Right lobe of liver (tissue), 6 donors: ENCODE measurements around the gene ATXN7. TPM values are rescaled to one million over a fixed set of nuclear protein-coding genes. Genes with fewer than 3 reads are reported as not detected.
A peak's percentile ranks its signal among the peaks of the same experiment; 100 is the strongest.

Experiments
- ATAC-seq, 4 donors: fragments of 200-7000 bp; cut with Tn5 transposase; one replicate each; pipeline ENCODE4 v1.9.1; 2020; ENCODE audit warnings: mild to moderate bottlenecking in 4 of 4, moderate library complexity in 4 of 4
- DNase-seq, 3 donors: peaks; one replicate each; pipeline ENCODE4 v3.0.0-alpha.2; 2020
- H3K27ac ChIP-seq, 3 donors: fragments of 200-600 bp; one replicate each; pipeline ENCODE4 v1.8.0; 2022
- H3K27me3 ChIP-seq, 2 donors: fragments of 200-600 bp; one replicate each; pipeline ENCODE4 v1.8.0; 2022
- H3K36me3 ChIP-seq, 4 donors: fragments of 200-600 bp; sonication (generic) in 1 of 4; one replicate each; pipeline versions ENCODE4 v1.5.1 to v1.8.0; 2017 to 2022; ENCODE audit warnings: control low read depth in 1 of 4
- H3K4me1 ChIP-seq, 4 donors: fragments of 200-600 bp; sonication (generic) in 1 of 4; one replicate each; pipeline versions ENCODE4 v1.5.1 to v1.8.0; 2017 to 2022; ENCODE audit warnings: control low read depth in 1 of 4
- H3K4me3 ChIP-seq, 3 donors: fragments of 200-600 bp; one replicate each; pipeline ENCODE4 v1.8.0; 2022
- H3K9me3 ChIP-seq, 4 donors: fragments of 200-600 bp; sonication (generic) in 1 of 4; one replicate each; pipeline versions ENCODE4 v1.5.1 to v1.8.0; 2017 to 2022; ENCODE audit warnings: control low read depth in 1 of 4
- POLR2A ChIP-seq: fragments of 450-650 bp; IDR thresholded peaks from one replicate; pipeline ENCODE4 v1.6.1; 2017; ENCODE audit warnings: antibody characterized with exemption, mild to moderate bottlenecking
- WGBS: methylation state at CpG from one replicate; pipeline ENCODE4 v1.1.6; 2018; ENCODE audit warnings: low coverage, low lambda C conversion rate; ENCODE audit not compliant: insufficient coverage; ENCODE audit errors: missing lambda C conversion rate; 5-methylcytosine and 5-hydroxymethylcytosine counted together
- intact Hi-C, 2 donors: fragments of 100-400 bp; cut with DNase I; formaldehyde crosslinking; loops; one replicate each; pipeline versions ENCODE4 v1.11.2 to v1.14.1; 2022
- total RNA-seq, 6 experiments: library from RNA; depleted of rRNA in 2 of 6; stranded (reverse); fragments of >200 nt in 2 of 6; fragmentation: NEBNext Ultra II Directional in 3 of 6; extraction: Animal tissue kit (Norgen Biotek cat#: 25700) in 3 of 6; gene quantifications; one replicate each; pipeline versions ENCODE4 v1.1.0 to v1.2.4, GENCODE V29; 2016 to 2023
- TF ChIP-seq, protein P1 (sequence below), 4 donors: fragments of 200-600 bp in 3 of 4; fragments of 450-650 bp in 1 of 4; IDR thresholded peaks; one replicate each; pipeline versions ENCODE4 v1.5.1 to v1.8.0; 2016 to 2022; ENCODE audit warnings: antibody characterized with exemption in 4 of 4, mild to moderate bottlenecking in 2 of 4
- donor health status: DM: no; HTN: yes; CAD: no.
- donor health status: DM: no; HTN: no; CAD: no.
- donor health status: DM: no; HTN: no; CAD: no.
- donor health status: DM: no; HTN: yes; CAD: no.
- donor health status: DM: no; HTN: yes; CAD: no.

The ATXN7 gene
- total RNA-seq, 6 experiments from 2014 or later: 14.6 to 18.6 (median 15.0) TPM

DNA sequence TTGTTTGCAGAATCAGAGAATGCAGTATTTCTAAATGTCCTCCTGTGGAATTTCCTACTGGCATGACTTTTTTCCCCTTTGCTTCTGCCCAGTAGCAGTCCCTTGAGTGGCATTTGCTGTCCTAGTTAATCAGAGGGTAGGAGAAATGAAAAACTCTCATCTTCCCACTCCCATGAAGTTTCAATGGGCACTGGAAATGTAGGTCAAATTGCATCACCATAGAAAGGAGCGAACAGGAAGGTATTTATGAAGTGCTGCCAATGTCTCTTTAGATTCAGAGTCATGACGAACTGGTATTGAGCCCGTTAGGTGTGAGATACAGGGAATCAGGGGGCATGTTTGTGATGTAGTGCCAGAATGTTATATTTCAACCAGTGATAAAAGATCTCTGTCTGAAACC is 23.2 kb downstream of the ATXN7 start:
- intact Hi-C loops: no loop called here
- peak; percentile 69 to 89 (median 82) for ATAC-seq

DNA sequence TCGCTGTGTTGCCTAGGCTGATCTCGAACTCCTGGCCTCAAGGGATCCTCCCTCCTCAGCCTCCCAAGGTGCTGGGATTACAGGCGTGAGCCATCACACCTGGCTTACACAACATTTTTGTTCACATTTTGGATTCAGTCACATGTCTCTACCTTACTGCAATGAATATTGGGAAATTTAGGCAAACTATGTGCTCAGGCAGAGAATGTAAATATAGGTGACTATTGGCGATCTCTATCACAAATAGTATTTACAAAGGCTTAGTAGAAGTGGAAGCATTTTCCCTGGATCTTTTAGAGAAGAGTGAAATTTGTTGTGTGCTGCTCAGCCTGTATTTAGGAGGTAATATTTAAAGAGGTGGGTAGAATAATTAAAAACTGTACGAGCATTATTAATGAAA is 27.9 kb downstream of the ATXN7 start:
- Histone ChIP-seq H3K4me3 (no peak overlapping the region), H3K4me1 (peaks cover 0 to 8% (median 0%) of the 10 kb centered on the region in 4 donors), H3K9me3 (no peaks in the 10 kb centered on the region), H3K36me3 (no peaks in the 10 kb centered on the region), H3K27me3 (no peaks in the 10 kb centered on the region), H3K27ac (no peak overlapping the region)
- DNase-seq (no peak), ATAC-seq (peak in 1 of 4 donors; percentile 22)
- WGBS: 87% methylated on average over 5 of the region's 5 CpGs
- intact Hi-C loops: no loop called here
- TF ChIP-seq, protein P1, sequence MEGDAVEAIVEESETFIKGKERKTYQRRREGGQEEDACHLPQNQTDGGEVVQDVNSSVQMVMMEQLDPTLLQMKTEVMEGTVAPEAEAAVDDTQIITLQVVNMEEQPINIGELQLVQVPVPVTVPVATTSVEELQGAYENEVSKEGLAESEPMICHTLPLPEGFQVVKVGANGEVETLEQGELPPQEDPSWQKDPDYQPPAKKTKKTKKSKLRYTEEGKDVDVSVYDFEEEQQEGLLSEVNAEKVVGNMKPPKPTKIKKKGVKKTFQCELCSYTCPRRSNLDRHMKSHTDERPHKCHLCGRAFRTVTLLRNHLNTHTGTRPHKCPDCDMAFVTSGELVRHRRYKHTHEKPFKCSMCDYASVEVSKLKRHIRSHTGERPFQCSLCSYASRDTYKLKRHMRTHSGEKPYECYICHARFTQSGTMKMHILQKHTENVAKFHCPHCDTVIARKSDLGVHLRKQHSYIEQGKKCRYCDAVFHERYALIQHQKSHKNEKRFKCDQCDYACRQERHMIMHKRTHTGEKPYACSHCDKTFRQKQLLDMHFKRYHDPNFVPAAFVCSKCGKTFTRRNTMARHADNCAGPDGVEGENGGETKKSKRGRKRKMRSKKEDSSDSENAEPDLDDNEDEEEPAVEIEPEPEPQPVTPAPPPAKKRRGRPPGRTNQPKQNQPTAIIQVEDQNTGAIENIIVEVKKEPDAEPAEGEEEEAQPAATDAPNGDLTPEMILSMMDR (IDR thresholded peaks at IDR 0.05): no peak
- TF ChIP-seq POLR2A: no peak

More for the DNA sequence above, 23.2 kb downstream of the ATXN7 start:
- no peak for DNase-seq
- no peaks in the 10 kb centered on the region for H3K36me3 ChIP-seq
- H3K4me1 ChIP-seq: peaks cover 0 to 12% (median 0%) of the 10 kb centered on the region in 4 donors
- no peak overlapping the region for H3K27ac ChIP-seq
- H3K27me3 ChIP-seq: no peaks in the 10 kb centered on the region
- WGBS: 31% methylated on average over 3 of the region's 3 CpGs
- no peaks in the 10 kb centered on the region for H3K9me3 ChIP-seq
- H3K4me3 ChIP-seq: no peak overlapping the region
- TF ChIP-seq, protein P1 (IDR thresholded peaks at IDR 0.05): no peak
- no peak for TF ChIP-seq POLR2A

DNA sequence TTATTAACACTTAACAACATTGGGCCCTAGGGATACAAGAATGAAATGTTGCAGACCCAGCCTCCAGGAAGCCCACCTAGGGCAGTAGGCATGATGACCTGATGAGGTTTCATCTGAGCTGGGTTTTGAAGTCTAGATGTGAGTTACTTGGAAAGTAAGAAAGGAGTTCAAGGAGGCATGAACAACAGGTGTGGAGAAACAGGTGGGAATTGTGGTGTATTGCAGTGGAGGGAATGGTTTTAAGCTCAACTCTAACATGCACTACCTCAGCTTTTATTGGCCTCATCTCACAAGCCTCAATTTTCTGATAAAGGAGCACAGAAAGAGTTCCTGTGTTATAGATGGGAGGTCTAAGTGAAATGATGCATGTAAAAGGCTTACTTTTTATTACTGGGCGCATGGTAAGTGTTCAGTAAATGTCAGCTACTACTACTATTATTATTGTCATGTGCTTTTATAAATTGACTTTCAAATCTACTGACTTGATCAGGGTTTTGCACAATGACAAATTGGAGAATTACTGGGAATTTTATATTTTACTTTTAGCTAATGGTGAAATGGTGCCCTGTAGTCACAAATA is 29.2 kb downstream of the ATXN7 start:
- H3K27ac ChIP-seq: no peak overlapping the region
- ATAC-seq: no peak
- no peaks in the 10 kb centered on the region for H3K4me1 ChIP-seq
- TF ChIP-seq, protein P1 (IDR thresholded peaks at IDR 0.05): no peak
- no peak for TF ChIP-seq POLR2A
- no peaks in the 10 kb centered on the region for H3K36me3 ChIP-seq
- 100% methylated on average over 1 of the region's 1 CpG for WGBS
- intact Hi-C loops: no loop called here
- no peaks in the 10 kb centered on the region for H3K9me3 ChIP-seq
- H3K4me3 ChIP-seq: no peak overlapping the region
- no peak for DNase-seq
- H3K27me3 ChIP-seq: no peaks in the 10 kb centered on the region

DNA sequence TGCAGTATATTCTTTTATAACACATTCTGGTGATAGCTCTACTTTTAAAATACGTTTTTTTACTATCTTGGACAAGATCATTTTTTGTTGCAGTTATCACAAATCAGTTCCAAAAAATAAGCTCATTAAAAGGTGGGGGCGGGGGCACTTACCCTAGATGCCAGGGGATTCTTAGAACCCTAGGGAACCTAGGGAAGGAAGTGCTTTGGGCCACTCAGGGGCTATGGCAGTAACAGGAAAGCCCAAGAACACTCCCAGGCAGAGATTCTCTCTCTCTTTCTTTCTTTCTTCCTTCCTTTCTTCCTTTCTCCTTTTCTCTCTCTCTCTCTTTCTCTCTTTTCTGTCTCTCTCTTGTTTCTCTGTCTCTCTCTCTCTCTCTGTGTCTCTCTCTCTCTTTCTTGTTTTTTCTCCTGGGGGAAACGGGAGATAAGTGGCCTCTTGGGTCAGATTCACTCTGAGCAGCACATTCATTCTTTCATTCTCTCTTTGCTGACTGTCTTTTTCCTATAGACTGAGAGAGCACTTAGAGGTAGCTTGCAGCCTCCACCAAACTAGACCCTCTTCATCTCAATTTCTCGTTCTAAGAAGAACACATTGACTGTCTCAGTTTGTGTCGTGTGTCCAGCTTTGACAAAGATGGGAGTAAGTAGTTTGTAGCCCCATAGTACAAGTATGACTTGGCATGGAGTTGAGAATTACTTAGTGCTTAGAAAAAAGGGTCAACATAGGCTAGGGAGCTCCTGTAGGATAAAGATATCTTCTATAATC is 31.9 kb downstream of the ATXN7 start:
- Histone ChIP-seq H3K9me3 (no peaks in the 10 kb centered on the region), H3K4me3 (no peak overlapping the region), H3K27ac (no peak overlapping the region), H3K27me3 (no peaks in the 10 kb centered on the region), H3K4me1 (no peaks in the 10 kb centered on the region), H3K36me3 (peaks cover 0 to 7% (median 3%) of the 10 kb centered on the region in 4 donors)
- intact Hi-C loops: no loop called here
- no peak for TF ChIP-seq POLR2A
- 80% methylated on average over 5 of the region's 5 CpGs for WGBS
- no peak for ATAC-seq
- DNase-seq: no peak

DNA sequence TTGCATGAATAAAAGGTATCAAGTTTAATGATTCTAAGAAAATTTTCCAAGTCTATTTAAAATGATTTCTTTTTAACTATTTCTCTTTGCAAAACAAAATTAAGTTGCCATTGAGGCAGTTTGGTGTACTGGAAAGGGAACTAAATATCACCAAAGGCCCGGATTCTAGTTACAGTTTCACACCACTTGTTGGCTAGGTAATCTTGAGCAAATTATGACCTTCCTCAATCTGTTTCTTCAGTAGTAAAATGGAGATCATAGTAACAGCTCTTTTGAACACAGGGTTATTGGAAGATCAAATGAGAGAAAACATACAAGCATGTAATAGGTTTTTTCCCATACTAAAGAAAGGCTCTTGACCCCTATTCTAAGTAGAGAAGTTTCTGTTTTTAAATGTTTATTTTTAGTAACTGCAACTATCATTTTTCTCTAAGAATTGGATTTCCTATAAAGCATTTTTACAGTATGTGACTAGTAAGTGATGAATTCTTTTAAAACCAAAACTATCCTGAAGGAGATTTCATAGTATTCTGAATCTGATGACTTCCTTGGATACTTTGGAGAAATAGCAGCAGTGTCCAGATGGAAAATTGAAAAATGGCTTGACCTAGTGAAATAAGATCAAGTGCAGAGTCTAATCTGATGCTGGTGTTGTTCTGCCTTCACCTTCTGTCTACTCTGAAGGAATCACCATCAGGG is 32.8 kb downstream of the ATXN7 start:
- ATAC-seq: no peak
- TF ChIP-seq, protein P1 (IDR thresholded peaks at IDR 0.05): no peak
- TF ChIP-seq POLR2A: no peak
- DNase-seq: no peak

More for the DNA sequence above, 32.8 kb downstream of the ATXN7 start:
- Histone ChIP-seq H3K9me3 (no peaks in the 10 kb centered on the region), H3K36me3 (peaks cover 0 to 7% (median 3%) of the 10 kb centered on the region in 4 donors), H3K4me1 (no peaks in the 10 kb centered on the region), H3K4me3 (no peak overlapping the region), H3K27ac (no peak overlapping the region), H3K27me3 (no peaks in the 10 kb centered on the region)
- 37% methylated on average over 1 of the region's 1 CpG for WGBS
- intact Hi-C loops: no loop called here
